Measurements from ENCODE around the gene GRIN3A. TPM values are rescaled to one million over a fixed set of nuclear protein-coding genes. Genes with fewer than 3 reads are reported as not detected.
A peak's percentile ranks its signal among the peaks of the same experiment; 100 is the strongest.
"Not testable (repeated sequence)": the region's sequence is repeated elsewhere in the genome, so short reads cannot be mapped to it uniquely, and the experiment has no call there.

Gene GRIN3A
- total RNA-seq, 2 experiments from 2014 or later, result not detected

- ChIA-PET POLR2A (no interaction called here), CTCF (no interaction called here)
- no peak overlapping the region for H3K27ac Mint-ChIP-seq
- H3K4me3 Mint-ChIP-seq, result no peak overlapping the region
- intact Hi-C loops (cut with micrococcal nuclease), result no loop called here
- no peaks in the 10 kb centered on the region for H3K36me3 Mint-ChIP-seq (ENCODE audit: low read depth)
- H3K4me1 Mint-ChIP-seq (ENCODE audit: low read depth), result peaks cover 3% of the 10 kb centered on the region
- TF ChIP-seq, protein P1, sequence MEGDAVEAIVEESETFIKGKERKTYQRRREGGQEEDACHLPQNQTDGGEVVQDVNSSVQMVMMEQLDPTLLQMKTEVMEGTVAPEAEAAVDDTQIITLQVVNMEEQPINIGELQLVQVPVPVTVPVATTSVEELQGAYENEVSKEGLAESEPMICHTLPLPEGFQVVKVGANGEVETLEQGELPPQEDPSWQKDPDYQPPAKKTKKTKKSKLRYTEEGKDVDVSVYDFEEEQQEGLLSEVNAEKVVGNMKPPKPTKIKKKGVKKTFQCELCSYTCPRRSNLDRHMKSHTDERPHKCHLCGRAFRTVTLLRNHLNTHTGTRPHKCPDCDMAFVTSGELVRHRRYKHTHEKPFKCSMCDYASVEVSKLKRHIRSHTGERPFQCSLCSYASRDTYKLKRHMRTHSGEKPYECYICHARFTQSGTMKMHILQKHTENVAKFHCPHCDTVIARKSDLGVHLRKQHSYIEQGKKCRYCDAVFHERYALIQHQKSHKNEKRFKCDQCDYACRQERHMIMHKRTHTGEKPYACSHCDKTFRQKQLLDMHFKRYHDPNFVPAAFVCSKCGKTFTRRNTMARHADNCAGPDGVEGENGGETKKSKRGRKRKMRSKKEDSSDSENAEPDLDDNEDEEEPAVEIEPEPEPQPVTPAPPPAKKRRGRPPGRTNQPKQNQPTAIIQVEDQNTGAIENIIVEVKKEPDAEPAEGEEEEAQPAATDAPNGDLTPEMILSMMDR (IDR thresholded peaks at IDR 0.05), result no peak
- ATAC-seq, result no peak
- peak; percentile 20 for DNase-seq
- peaks cover 48% of the 10 kb centered on the region for H3K27me3 Mint-ChIP-seq
- no peaks in the 10 kb centered on the region for H3K9me3 Mint-ChIP-seq
Observed at GRCh38 chr9:101736717-101737116, 1.7 kb downstream of the GRIN3A start.

DNA sequence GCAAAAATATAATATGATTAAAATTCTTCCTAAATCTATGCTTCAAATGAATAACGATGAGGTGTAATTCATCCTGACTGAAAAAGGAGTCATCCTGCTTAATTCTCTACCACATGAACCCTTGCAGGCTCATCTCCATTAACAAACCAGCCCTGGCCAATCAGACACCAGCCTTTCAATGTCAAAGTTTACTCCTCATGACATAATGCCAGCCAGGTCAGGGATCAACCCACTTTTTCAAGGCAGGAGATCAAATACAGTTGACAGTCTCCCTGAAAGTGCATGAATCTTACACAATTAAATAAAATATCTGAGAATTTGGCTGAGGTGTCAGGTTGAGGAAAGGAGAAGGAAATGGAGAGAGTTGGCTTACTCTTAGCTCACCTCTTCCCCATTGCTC, 7.0 kb downstream of the GRIN3A start:
- ATAC-seq (no peak), DNase-seq (no peak)
- H3K27ac Mint-ChIP-seq, result no peak overlapping the region
- no peaks in the 10 kb centered on the region for H3K9me3 Mint-ChIP-seq
- H3K36me3 Mint-ChIP-seq (ENCODE audit: low read depth), result no peaks in the 10 kb centered on the region
- H3K27me3 Mint-ChIP-seq, result peaks cover 16% of the 10 kb centered on the region
- POLR2A ChIA-PET, result interaction anchor here (1.0 kb wide), 1 partner anchor 12 kb away, joined by 4 read pairs; no protein-coding TSS in a partner anchor
- CTCF ChIA-PET, result no interaction called here
- H3K4me3 Mint-ChIP-seq, result no peak overlapping the region
- TF ChIP-seq, protein P1 (IDR thresholded peaks at IDR 0.05), result no peak
- intact Hi-C loops (cut with micrococcal nuclease), result no loop called here
- H3K4me1 Mint-ChIP-seq (ENCODE audit: low read depth), result no peaks in the 10 kb centered on the region

DNA sequence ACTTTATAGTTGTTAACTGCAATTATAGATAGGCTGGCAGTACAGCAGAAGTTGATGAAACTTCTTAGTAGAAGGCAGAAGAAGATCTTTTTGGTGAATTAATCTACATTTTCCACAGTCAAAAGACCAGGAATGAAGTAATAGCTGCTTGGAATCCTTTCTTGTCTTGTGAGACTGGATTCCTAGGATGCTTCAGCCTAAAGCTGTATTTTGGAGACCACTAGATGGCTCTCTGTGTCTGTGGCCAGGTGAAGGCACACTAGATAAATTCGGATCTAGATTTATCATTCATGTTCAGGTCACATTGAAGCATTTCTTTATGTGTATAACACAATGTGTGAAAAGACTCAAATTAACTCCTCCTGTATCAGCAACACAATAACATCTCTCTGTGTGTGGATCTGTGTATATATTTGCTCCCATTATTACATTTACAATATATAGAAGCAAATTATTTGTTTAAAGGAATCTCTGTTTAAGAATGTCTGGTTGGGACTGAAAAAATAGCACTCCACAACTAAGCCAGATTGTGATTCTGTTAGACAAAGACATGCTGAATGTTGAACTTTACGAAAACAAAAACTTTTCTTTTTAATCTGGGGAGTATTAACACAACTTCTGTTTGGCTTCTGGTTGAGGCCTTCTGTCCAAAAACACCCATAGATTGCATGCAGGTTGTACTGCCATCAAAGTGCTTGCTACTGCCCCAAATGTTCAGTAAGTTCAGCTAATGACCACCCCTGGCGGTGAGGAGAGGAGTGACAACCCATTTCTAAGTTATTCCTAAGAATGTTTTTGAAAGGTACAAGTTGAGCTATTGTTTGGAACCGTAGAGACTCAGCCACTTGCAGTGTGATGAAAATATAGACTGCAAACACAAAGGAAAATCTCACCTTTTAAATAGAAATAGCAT, 10.6 kb downstream of the GRIN3A start:
- peaks cover 7% of the 10 kb centered on the region for H3K27me3 Mint-ChIP-seq
- no peaks in the 10 kb centered on the region for H3K4me1 Mint-ChIP-seq (ENCODE audit: low read depth)
- ChIA-PET POLR2A (no interaction called here), CTCF (interaction anchor here (0.6 to 1.9 kb wide), 11 partner anchors 9 to 195 kb away, joined by 3 to 14 read pairs (median 3); no protein-coding TSS in a partner anchor)
- H3K36me3 Mint-ChIP-seq (ENCODE audit: low read depth), result no peaks in the 10 kb centered on the region
- intact Hi-C loops (cut with micrococcal nuclease), result loop anchor here (5.0 kb wide), 1 partner anchor 126 kb away; no protein-coding TSS in a partner anchor
- no peak overlapping the region for H3K4me3 Mint-ChIP-seq
- H3K9me3 Mint-ChIP-seq, result no peaks in the 10 kb centered on the region
- DNase-seq (peak; percentile 14), ATAC-seq (no peak)
- no peak overlapping the region for H3K27ac Mint-ChIP-seq
- TF ChIP-seq, protein P1 (IDR thresholded peaks at IDR 0.05), result peak; percentile 33

GRCh38 chr9:101724271-101724670, 14.2 kb downstream of the GRIN3A start:
- CTCF ChIA-PET; H3K36me3 Mint-ChIP-seq (ENCODE audit: low read depth); H3K27me3 Mint-ChIP-seq; H3K4me3 Mint-ChIP-seq; intact Hi-C loops (cut with micrococcal nuclease); ATAC-seq; H3K4me1 Mint-ChIP-seq (ENCODE audit: low read depth); H3K9me3 Mint-ChIP-seq; DNase-seq; H3K27ac Mint-ChIP-seq: not testable (repeated sequence)
- POLR2A ChIA-PET, result interaction anchor here (0.6 kb wide), 1 partner anchor 89 kb away, joined by 3 read pairs; no protein-coding TSS in a partner anchor

DNA sequence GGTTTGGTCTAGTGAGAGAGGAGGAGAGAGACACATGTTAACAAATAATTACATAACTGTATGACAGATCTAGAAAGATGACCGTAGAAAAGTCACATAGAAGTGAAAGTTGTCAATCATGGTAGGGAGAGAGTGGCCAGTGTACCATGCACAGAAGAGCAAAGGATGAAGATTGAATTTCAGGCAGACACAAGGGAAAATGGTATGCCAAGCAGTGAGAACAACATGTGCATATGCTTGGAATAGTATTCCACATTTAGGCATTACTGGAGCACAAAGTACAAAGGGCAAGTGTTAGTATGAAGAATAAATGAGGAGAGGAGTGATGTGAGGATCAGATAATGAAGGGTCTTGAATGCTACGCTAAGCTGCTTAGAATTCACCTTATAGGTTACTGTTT, 20.3 kb downstream of the GRIN3A start:
- H3K9me3 Mint-ChIP-seq, result no peaks in the 10 kb centered on the region
- TF ChIP-seq, protein P1 (IDR thresholded peaks at IDR 0.05), result no peak
- no peak overlapping the region for H3K4me3 Mint-ChIP-seq
- H3K36me3 Mint-ChIP-seq (ENCODE audit: low read depth), result no peaks in the 10 kb centered on the region
- peaks cover 4% of the 10 kb centered on the region for H3K27me3 Mint-ChIP-seq
- intact Hi-C loops (cut with micrococcal nuclease), result no loop called here
- ChIA-PET CTCF (interaction anchor here (2.4 kb wide), 1 partner anchor 10 kb away, joined by 14 read pairs; no protein-coding TSS in a partner anchor), POLR2A (no interaction called here)
- no peak for DNase-seq
- ATAC-seq, result no peak
- H3K4me1 Mint-ChIP-seq (ENCODE audit: low read depth), result no peaks in the 10 kb centered on the region
- no peak overlapping the region for H3K27ac Mint-ChIP-seq
